HG03469 (cell line): ENCODE results near the gene VPS13A.
"Not testable (repeated sequence)": the region's sequence is repeated elsewhere in the genome, so short reads cannot be mapped to it uniquely, and the experiment has no call there.

Source experiments
- ATAC-seq: cut with Tn5 transposase; IDR thresholded peaks from one replicate; pipeline ENCODE4 v1.9.1; 2021; ENCODE audit warnings: mild to moderate bottlenecking, moderate library complexity, moderate number of reproducible peaks; ENCODE audit not compliant: unreplicated experiment

VPS13A gene

GRCh38 chr9:77293949-77294348, 116.6 kb downstream of the VPS13A start:
- ATAC-seq = no peak

GRCh38 chr9:77304543-77304942, 127.2 kb downstream of the VPS13A start:
- no peak for ATAC-seq

GRCh38 chr9:77305622-77306400, 128.5 kb downstream of the VPS13A start:
- no peak for ATAC-seq

GRCh38 chr9:77307166-77307565, 129.8 kb downstream of the VPS13A start:
- ATAC-seq = no peak

- no peak for ATAC-seq
These were observed 138.7 kb downstream of the VPS13A start for GRCh38 chr9:77316058-77316457.

GRCh38 chr9:77325058-77325457, 147.7 kb downstream of the VPS13A start:
- no peak for ATAC-seq

GRCh38 chr9:77328102-77328501, 150.8 kb downstream of the VPS13A start:
- ATAC-seq = no peak

GRCh38 chr9:77370064-77370463, 192.7 kb downstream of the VPS13A start:
- ATAC-seq = no peak

- no peak for ATAC-seq
These were observed 196.9 kb downstream of the VPS13A start for GRCh38 chr9:77374266-77374665.

GRCh38 chr9:77375956-77376532, 198.7 kb downstream of the VPS13A start:
- ATAC-seq = no peak

GRCh38 chr9:77384406-77384805, 207.1 kb downstream of the VPS13A start:
- ATAC-seq = no peak

GRCh38 chr9:77386187-77386586, 208.9 kb downstream of the VPS13A start:
- no peak for ATAC-seq

GRCh38 chr9:77391834-77392233, 214.5 kb downstream of the VPS13A start:
- no peak for ATAC-seq

GRCh38 chr9:77392328-77392727, 215.0 kb downstream of the VPS13A start:
- no peak for ATAC-seq

- not testable (repeated sequence) for ATAC-seq
These were observed 221.2 kb downstream of the VPS13A start for GRCh38 chr9:77398581-77398980.

GRCh38 chr9:77399964-77400363, 222.6 kb downstream of the VPS13A start:
- ATAC-seq = no peak

- no peak for ATAC-seq
These were observed 225.0 kb downstream of the VPS13A start for GRCh38 chr9:77402286-77402685.

- ATAC-seq = no peak
These were observed 225.9 kb downstream of the VPS13A start for GRCh38 chr9:77403239-77403638.

- not testable (repeated sequence) for ATAC-seq
These were observed 231.2 kb downstream of the VPS13A start for GRCh38 chr9:77408521-77408920.

- no peak for ATAC-seq
These were observed 240.2 kb downstream of the VPS13A start for GRCh38 chr9:77417566-77417965.

GRCh38 chr9:77418226-77418625, 240.9 kb downstream of the VPS13A start:
- no peak for ATAC-seq

- no peak for ATAC-seq
These were observed 243.3 kb downstream of the VPS13A start for GRCh38 chr9:77420641-77421040.
